ENCODE results near the gene CRY1.
"Not testable (repeated sequence)": the region's sequence is repeated elsewhere in the genome, so short reads cannot be mapped to it uniquely, and the experiment has no call there.

Gene CRY1

GRCh38 chr12:107017042-107017441 lies 76.3 kb downstream of the CRY1 start:
- no peak overlapping the region for H3K27ac ChIP-seq (ENCODE audit: low read depth, low read length)
- H3K9me3 ChIP-seq (ENCODE audit: control insufficient read depth in 1 of 2, low read length in 2 of 2) = no peaks in the 10 kb centered on the region
- peaks cover 0 to 5% of the 10 kb centered on the region in 2 donors for H3K4me1 ChIP-seq (ENCODE audit: control insufficient read depth in 1 of 2, insufficient read depth in 2 of 2, low read length in 2 of 2)
- H3K36me3 ChIP-seq (ENCODE audit: control insufficient read depth in 1 of 2, insufficient read depth in 2 of 2, low read length in 2 of 2) = peaks cover 0 to 2% of the 10 kb centered on the region in 2 donors
- no peak overlapping the region for H3K4me3 ChIP-seq (ENCODE audit: low read depth in 1 of 2, low read length in 2 of 2)
- no peaks in the 10 kb centered on the region for H3K27me3 ChIP-seq (ENCODE audit: control insufficient read depth in 1 of 2, insufficient read depth in 2 of 2, low read length in 2 of 2)
- no peak overlapping the region for H3K9ac ChIP-seq (ENCODE audit: low read depth in 1 of 2, low read length in 2 of 2)

- peaks cover 0 to 2% of the 10 kb centered on the region in 2 donors for H3K36me3 ChIP-seq (ENCODE audit: control insufficient read depth in 1 of 2, insufficient read depth in 2 of 2, low read length in 2 of 2)
- peaks cover 0 to 5% of the 10 kb centered on the region in 2 donors for H3K4me1 ChIP-seq (ENCODE audit: control insufficient read depth in 1 of 2, insufficient read depth in 2 of 2, low read length in 2 of 2)
- no peaks in the 10 kb centered on the region for H3K27me3 ChIP-seq (ENCODE audit: control insufficient read depth in 1 of 2, insufficient read depth in 2 of 2, low read length in 2 of 2)
- H3K9me3 ChIP-seq (ENCODE audit: control insufficient read depth in 1 of 2, low read length in 2 of 2) = no peaks in the 10 kb centered on the region
- H3K4me3 ChIP-seq (ENCODE audit: low read depth in 1 of 2, low read length in 2 of 2) = no peak overlapping the region
- no peak overlapping the region for H3K9ac ChIP-seq (ENCODE audit: low read depth in 1 of 2, low read length in 2 of 2)
- no peak overlapping the region for H3K27ac ChIP-seq (ENCODE audit: low read depth, low read length)
Measured at GRCh38 chr12:107014055-107014454, 79.3 kb downstream of the CRY1 start.

- peaks cover 0 to 5% of the 10 kb centered on the region in 2 donors for H3K4me1 ChIP-seq (ENCODE audit: control insufficient read depth in 1 of 2, insufficient read depth in 2 of 2, low read length in 2 of 2)
- no peaks in the 10 kb centered on the region for H3K9me3 ChIP-seq (ENCODE audit: control insufficient read depth in 1 of 2, low read length in 2 of 2)
- peaks cover 0 to 2% of the 10 kb centered on the region in 2 donors for H3K36me3 ChIP-seq (ENCODE audit: control insufficient read depth in 1 of 2, insufficient read depth in 2 of 2, low read length in 2 of 2)
- no peak overlapping the region for H3K9ac ChIP-seq (ENCODE audit: low read depth in 1 of 2, low read length in 2 of 2)
- H3K4me3 ChIP-seq (ENCODE audit: low read depth in 1 of 2, low read length in 2 of 2) = no peak overlapping the region
- no peaks in the 10 kb centered on the region for H3K27me3 ChIP-seq (ENCODE audit: control insufficient read depth in 1 of 2, insufficient read depth in 2 of 2, low read length in 2 of 2)
- no peak overlapping the region for H3K27ac ChIP-seq (ENCODE audit: low read depth, low read length)
Measured at GRCh38 chr12:107012736-107013425, 80.5 kb downstream of the CRY1 start.

- H3K36me3 ChIP-seq (ENCODE audit: control insufficient read depth in 1 of 2, insufficient read depth in 2 of 2, low read length in 2 of 2) = no peaks in the 10 kb centered on the region
- H3K4me3 ChIP-seq (ENCODE audit: low read depth in 1 of 2, low read length in 2 of 2) = no peak overlapping the region
- peaks cover 0 to 5% of the 10 kb centered on the region in 2 donors for H3K4me1 ChIP-seq (ENCODE audit: control insufficient read depth in 1 of 2, insufficient read depth in 2 of 2, low read length in 2 of 2)
- no peak overlapping the region for H3K9ac ChIP-seq (ENCODE audit: low read depth in 1 of 2, low read length in 2 of 2)
- H3K9me3 ChIP-seq (ENCODE audit: control insufficient read depth in 1 of 2, low read length in 2 of 2) = no peaks in the 10 kb centered on the region
- H3K27ac ChIP-seq (ENCODE audit: low read depth, low read length) = no peak overlapping the region
- no peaks in the 10 kb centered on the region for H3K27me3 ChIP-seq (ENCODE audit: control insufficient read depth in 1 of 2, insufficient read depth in 2 of 2, low read length in 2 of 2)
Measured at GRCh38 chr12:107011519-107011918, 81.8 kb downstream of the CRY1 start.

- Histone ChIP-seq H3K4me3 (ENCODE audit: low read depth in 1 of 2, low read length in 2 of 2) (no peak overlapping the region), H3K36me3 (ENCODE audit: control insufficient read depth in 1 of 2, insufficient read depth in 2 of 2, low read length in 2 of 2) (no peaks in the 10 kb centered on the region), H3K9ac (ENCODE audit: low read depth in 1 of 2, low read length in 2 of 2) (no peak overlapping the region), H3K27me3 (ENCODE audit: control insufficient read depth in 1 of 2, insufficient read depth in 2 of 2, low read length in 2 of 2) (no peaks in the 10 kb centered on the region), H3K9me3 (ENCODE audit: control insufficient read depth in 1 of 2, low read length in 2 of 2) (no peaks in the 10 kb centered on the region), H3K4me1 (ENCODE audit: control insufficient read depth in 1 of 2, insufficient read depth in 2 of 2, low read length in 2 of 2) (no peaks in the 10 kb centered on the region), H3K27ac (ENCODE audit: low read depth, low read length) (no peak overlapping the region)
Measured at GRCh38 chr12:107007411-107007810, 85.9 kb downstream of the CRY1 start.

- H3K4me1 ChIP-seq (ENCODE audit: control insufficient read depth in 1 of 2, insufficient read depth in 2 of 2, low read length in 2 of 2); H3K36me3 ChIP-seq (ENCODE audit: control insufficient read depth in 1 of 2, insufficient read depth in 2 of 2, low read length in 2 of 2); H3K9ac ChIP-seq (ENCODE audit: low read depth in 1 of 2, low read length in 2 of 2); H3K27ac ChIP-seq (ENCODE audit: low read depth, low read length); H3K9me3 ChIP-seq (ENCODE audit: control insufficient read depth in 1 of 2, low read length in 2 of 2); H3K27me3 ChIP-seq (ENCODE audit: control insufficient read depth in 1 of 2, insufficient read depth in 2 of 2, low read length in 2 of 2); H3K4me3 ChIP-seq (ENCODE audit: low read depth in 1 of 2, low read length in 2 of 2): not testable (repeated sequence)
Measured at GRCh38 chr12:107002665-107003064, 90.7 kb downstream of the CRY1 start.

GRCh38 chr12:106999446-106999845 lies 93.9 kb downstream of the CRY1 start:
- Histone ChIP-seq H3K4me1 (ENCODE audit: control insufficient read depth in 1 of 2, insufficient read depth in 2 of 2, low read length in 2 of 2) (no peaks in the 10 kb centered on the region), H3K9me3 (ENCODE audit: control insufficient read depth in 1 of 2, low read length in 2 of 2) (no peaks in the 10 kb centered on the region), H3K36me3 (ENCODE audit: control insufficient read depth in 1 of 2, insufficient read depth in 2 of 2, low read length in 2 of 2) (peaks cover 4 to 15% of the 10 kb centered on the region in 2 donors), H3K9ac (ENCODE audit: low read depth in 1 of 2, low read length in 2 of 2) (no peak overlapping the region), H3K4me3 (ENCODE audit: low read depth in 1 of 2, low read length in 2 of 2) (no peak overlapping the region), H3K27me3 (ENCODE audit: control insufficient read depth in 1 of 2, insufficient read depth in 2 of 2, low read length in 2 of 2) (no peaks in the 10 kb centered on the region), H3K27ac (ENCODE audit: low read depth, low read length) (no peak overlapping the region)

GRCh38 chr12:106997916-106998315 lies 95.4 kb downstream of the CRY1 start:
- Histone ChIP-seq H3K36me3 (ENCODE audit: control insufficient read depth in 1 of 2, insufficient read depth in 2 of 2, low read length in 2 of 2) (peaks cover 4 to 15% of the 10 kb centered on the region in 2 donors), H3K9ac (ENCODE audit: low read depth in 1 of 2, low read length in 2 of 2) (no peak overlapping the region), H3K27ac (ENCODE audit: low read depth, low read length) (no peak overlapping the region), H3K4me1 (ENCODE audit: control insufficient read depth in 1 of 2, insufficient read depth in 2 of 2, low read length in 2 of 2) (no peaks in the 10 kb centered on the region), H3K27me3 (ENCODE audit: control insufficient read depth in 1 of 2, insufficient read depth in 2 of 2, low read length in 2 of 2) (no peaks in the 10 kb centered on the region), H3K9me3 (ENCODE audit: control insufficient read depth in 1 of 2, low read length in 2 of 2) (no peaks in the 10 kb centered on the region), H3K4me3 (ENCODE audit: low read depth in 1 of 2, low read length in 2 of 2) (no peak overlapping the region)

- H3K9me3 ChIP-seq (ENCODE audit: control insufficient read depth in 1 of 2, low read length in 2 of 2); H3K4me3 ChIP-seq (ENCODE audit: low read depth in 1 of 2, low read length in 2 of 2); H3K27ac ChIP-seq (ENCODE audit: low read depth, low read length); H3K4me1 ChIP-seq (ENCODE audit: control insufficient read depth in 1 of 2, insufficient read depth in 2 of 2, low read length in 2 of 2); H3K9ac ChIP-seq (ENCODE audit: low read depth in 1 of 2, low read length in 2 of 2); H3K27me3 ChIP-seq (ENCODE audit: control insufficient read depth in 1 of 2, insufficient read depth in 2 of 2, low read length in 2 of 2): not testable (repeated sequence)
- peaks cover 4 to 15% of the 10 kb centered on the region in 2 donors for H3K36me3 ChIP-seq (ENCODE audit: control insufficient read depth in 1 of 2, insufficient read depth in 2 of 2, low read length in 2 of 2)
Measured at GRCh38 chr12:106996102-106996501, 97.2 kb downstream of the CRY1 start.

GRCh38 chr12:106994579-106995220 lies 98.6 kb downstream of the CRY1 start:
- Histone ChIP-seq H3K4me1 (ENCODE audit: control insufficient read depth in 1 of 2, insufficient read depth in 2 of 2, low read length in 2 of 2) (no peaks in the 10 kb centered on the region), H3K27me3 (ENCODE audit: control insufficient read depth in 1 of 2, insufficient read depth in 2 of 2, low read length in 2 of 2) (no peaks in the 10 kb centered on the region), H3K9me3 (ENCODE audit: control insufficient read depth in 1 of 2, low read length in 2 of 2) (no peaks in the 10 kb centered on the region), H3K9ac (ENCODE audit: low read depth in 1 of 2, low read length in 2 of 2) (no peak overlapping the region), H3K4me3 (ENCODE audit: low read depth in 1 of 2, low read length in 2 of 2) (no peak overlapping the region), H3K27ac (ENCODE audit: low read depth, low read length) (no peak overlapping the region), H3K36me3 (ENCODE audit: control insufficient read depth in 1 of 2, insufficient read depth in 2 of 2, low read length in 2 of 2) (peaks cover 4 to 15% of the 10 kb centered on the region in 2 donors)
